OCI-LY3 (cell line): ENCODE measurements around the gene PTAFR.

Source experiments
- EZH2phosphoT487 ChIP-seq: fragments of 200-600 bp; shearing (Covaris generic); IDR thresholded peaks from 2 replicates; pipeline ENCODE4 v1.6.1; 2018; ENCODE audit warnings: antibody characterized with exemption, mixed run types, low read depth
- TF ChIP-seq, protein P1 (sequence below): fragments of 200-600, 300-600 bp; sonication (generic); IDR thresholded peaks from 2 replicates; pipeline ENCODE4 v1.5.1; 2014; ENCODE audit warnings: antibody characterized with exemption, low read length, low read depth

DNA sequence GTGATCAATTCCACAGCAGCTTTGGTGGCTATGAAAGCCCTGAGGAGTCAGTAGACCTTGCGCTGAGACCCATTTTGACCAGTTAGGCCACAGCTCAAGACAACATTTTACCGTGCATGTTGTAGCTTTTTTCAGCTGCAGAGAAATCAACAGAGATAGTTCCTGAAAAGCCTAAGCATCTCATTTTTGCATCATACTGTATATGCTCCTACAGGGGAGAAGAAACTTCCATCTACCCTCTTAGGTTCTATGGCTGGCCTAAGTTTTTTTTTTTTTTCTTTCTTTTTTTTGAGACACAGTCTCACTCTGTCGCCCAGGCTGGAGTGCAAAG lies 63.3 kb downstream of the PTAFR start:
- TF ChIP-seq, protein P1, sequence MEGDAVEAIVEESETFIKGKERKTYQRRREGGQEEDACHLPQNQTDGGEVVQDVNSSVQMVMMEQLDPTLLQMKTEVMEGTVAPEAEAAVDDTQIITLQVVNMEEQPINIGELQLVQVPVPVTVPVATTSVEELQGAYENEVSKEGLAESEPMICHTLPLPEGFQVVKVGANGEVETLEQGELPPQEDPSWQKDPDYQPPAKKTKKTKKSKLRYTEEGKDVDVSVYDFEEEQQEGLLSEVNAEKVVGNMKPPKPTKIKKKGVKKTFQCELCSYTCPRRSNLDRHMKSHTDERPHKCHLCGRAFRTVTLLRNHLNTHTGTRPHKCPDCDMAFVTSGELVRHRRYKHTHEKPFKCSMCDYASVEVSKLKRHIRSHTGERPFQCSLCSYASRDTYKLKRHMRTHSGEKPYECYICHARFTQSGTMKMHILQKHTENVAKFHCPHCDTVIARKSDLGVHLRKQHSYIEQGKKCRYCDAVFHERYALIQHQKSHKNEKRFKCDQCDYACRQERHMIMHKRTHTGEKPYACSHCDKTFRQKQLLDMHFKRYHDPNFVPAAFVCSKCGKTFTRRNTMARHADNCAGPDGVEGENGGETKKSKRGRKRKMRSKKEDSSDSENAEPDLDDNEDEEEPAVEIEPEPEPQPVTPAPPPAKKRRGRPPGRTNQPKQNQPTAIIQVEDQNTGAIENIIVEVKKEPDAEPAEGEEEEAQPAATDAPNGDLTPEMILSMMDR = no peak; the same call in 1 of the 2 replicates
- no peak for TF ChIP-seq EZH2phosphoT487
